B cell (primary cell): ENCODE results near the gene PRRC1.

ENCODE experiments used
- EZH2 ChIP-seq: IDR thresholded peaks from 2 replicates; pipeline ENCODE4 v1.6.1; 2012; ENCODE audit warnings: borderline replicate concordance, low read depth, mild to moderate bottlenecking, moderate library complexity, low read length; ENCODE audit not compliant: insufficient read depth, poor library complexity, severe bottlenecking
- TF ChIP-seq, protein P1 (sequence below): fragments of 200-600 bp; IDR thresholded peaks from one replicate; pipeline ENCODE4 v1.8.0; 2022; ENCODE audit warnings: antibody characterized with exemption, mild to moderate bottlenecking

DNA sequence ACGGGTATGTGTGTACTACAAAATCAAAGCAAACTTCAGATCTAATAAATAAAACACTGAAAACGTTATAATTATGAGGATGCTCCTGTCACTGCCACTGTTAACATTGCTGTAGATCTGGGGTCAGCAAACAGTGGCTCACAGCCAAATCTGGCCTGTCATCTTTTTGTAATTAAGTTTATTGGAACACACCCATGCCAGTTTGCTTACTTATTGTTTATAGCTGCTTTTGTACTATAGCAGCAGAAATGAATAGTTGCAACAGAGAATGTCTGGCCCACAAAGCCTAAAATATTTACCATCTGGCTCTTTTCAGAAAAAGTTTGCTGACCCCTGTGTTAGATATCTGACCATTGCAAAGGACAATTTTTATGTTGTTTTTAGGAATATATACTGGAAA is 32.1 kb downstream of the PRRC1 start:
- TF ChIP-seq, protein P1, sequence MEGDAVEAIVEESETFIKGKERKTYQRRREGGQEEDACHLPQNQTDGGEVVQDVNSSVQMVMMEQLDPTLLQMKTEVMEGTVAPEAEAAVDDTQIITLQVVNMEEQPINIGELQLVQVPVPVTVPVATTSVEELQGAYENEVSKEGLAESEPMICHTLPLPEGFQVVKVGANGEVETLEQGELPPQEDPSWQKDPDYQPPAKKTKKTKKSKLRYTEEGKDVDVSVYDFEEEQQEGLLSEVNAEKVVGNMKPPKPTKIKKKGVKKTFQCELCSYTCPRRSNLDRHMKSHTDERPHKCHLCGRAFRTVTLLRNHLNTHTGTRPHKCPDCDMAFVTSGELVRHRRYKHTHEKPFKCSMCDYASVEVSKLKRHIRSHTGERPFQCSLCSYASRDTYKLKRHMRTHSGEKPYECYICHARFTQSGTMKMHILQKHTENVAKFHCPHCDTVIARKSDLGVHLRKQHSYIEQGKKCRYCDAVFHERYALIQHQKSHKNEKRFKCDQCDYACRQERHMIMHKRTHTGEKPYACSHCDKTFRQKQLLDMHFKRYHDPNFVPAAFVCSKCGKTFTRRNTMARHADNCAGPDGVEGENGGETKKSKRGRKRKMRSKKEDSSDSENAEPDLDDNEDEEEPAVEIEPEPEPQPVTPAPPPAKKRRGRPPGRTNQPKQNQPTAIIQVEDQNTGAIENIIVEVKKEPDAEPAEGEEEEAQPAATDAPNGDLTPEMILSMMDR = no peak
- TF ChIP-seq EZH2 = no peak
